PFSK-1 (cell line): ENCODE measurements around the gene ARPIN.

Experiments used
- FOXP2 ChIP-seq: optimal IDR thresholded peaks from 2 replicates; pipeline ENCODE3; 2011; ENCODE audit warnings: borderline replicate concordance, control low read depth, inconsistent platforms; ENCODE audit not compliant: insufficient read depth; ENCODE audit errors: extremely low read length, extremely low read depth
- POLR2AphosphoS5 ChIP-seq: IDR thresholded peaks from 2 replicates; pipeline ENCODE4 v1.6.1; 2012; ENCODE audit warnings: low read depth, mild to moderate bottlenecking, control low read depth, low read length, moderate library complexity
- REST ChIP-seq, 2 experiments: IDR thresholded peaks; 2 replicates each; pipeline versions ENCODE4 v1.6.1 to v1.8.0; 2011 to 2012; ENCODE audit warnings: low read depth in 2 of 2, low read length in 2 of 2, control low read depth in 1 of 2, inconsistent platforms in 1 of 2, mild to moderate bottlenecking in 1 of 2, moderate library complexity in 1 of 2; ENCODE audit not compliant: insufficient read depth in 1 of 2
- SIN3A ChIP-seq: IDR thresholded peaks from 2 replicates; pipeline ENCODE4 v1.6.1; 2012; ENCODE audit warnings: mild to moderate bottlenecking, low read length, moderate library complexity, borderline replicate concordance; ENCODE audit not compliant: insufficient read depth
- TAF1 ChIP-seq: IDR thresholded peaks from 2 replicates; pipeline ENCODE4 v1.6.1; 2012; ENCODE audit warnings: low read length, control low read depth, borderline replicate concordance; ENCODE audit not compliant: insufficient read depth

ARPIN gene

GRCh38 chr15:89907289-89907688 lies 5.5 kb downstream of the ARPIN start:
- no peak for TF ChIP-seq SIN3A
- TF ChIP-seq POLR2AphosphoS5, result no peak
- no peak for TF ChIP-seq FOXP2
- no peak for TF ChIP-seq TAF1
- no peak for TF ChIP-seq REST (IDR thresholded peaks at IDR 0.05; ENCODE audit: insufficient read depth in 1 of 2, low read depth in 2 of 2, low read length in 2 of 2)

GRCh38 chr15:89905846-89906378 lies 6.8 kb downstream of the ARPIN start:
- TF ChIP-seq TAF1 (no peak), POLR2AphosphoS5 (no peak), SIN3A (no peak), FOXP2 (no peak), REST (IDR thresholded peaks at IDR 0.05; ENCODE audit: insufficient read depth in 1 of 2, low read depth in 2 of 2, low read length in 2 of 2) (no peak)

GRCh38 chr15:89904519-89904918 lies 8.2 kb downstream of the ARPIN start:
- TF ChIP-seq TAF1 (no peak), REST (IDR thresholded peaks at IDR 0.05; ENCODE audit: insufficient read depth in 1 of 2, low read depth in 2 of 2, low read length in 2 of 2) (no peak)

GRCh38 chr15:89903858-89904130 lies 9.0 kb downstream of the ARPIN start:
- TF ChIP-seq FOXP2 (no peak), POLR2AphosphoS5 (no peak), SIN3A (no peak), REST (IDR thresholded peaks at IDR 0.05; ENCODE audit: insufficient read depth in 1 of 2, low read depth in 2 of 2, low read length in 2 of 2) (no peak), TAF1 (no peak)
